GM12801 (cell line): ENCODE results near the gene AQP10.

Source experiments
- CTCF ChIP-seq: IDR thresholded peaks from one replicate; pipeline ENCODE4 v1.5.1; 2011; ENCODE audit warnings: control low read depth; ENCODE audit not compliant: insufficient read length; ENCODE audit errors: extremely low read depth

AQP10 gene

GRCh38 chr1:154320882-154321608, at the start of gene AQP10:
AQP10 (plus strand) TSS chr1:154321093; CDS start chr1:154321156, 63 bp downstream.
- no peak for TF ChIP-seq CTCF

GRCh38 chr1:154272217-154272998, 48.5 kb upstream of the AQP10 start, which contains the start of gene HAX1:
HAX1 (plus strand) TSS chr1:154272629; CDS start chr1:154272724, 95 bp downstream.
- TF ChIP-seq CTCF = peak; percentile 26

- TF ChIP-seq CTCF = no peak
These were observed 47.8 kb upstream of the AQP10 start for GRCh38 chr1:154272999-154273563.

GRCh38 chr1:154276797-154277196, 44.1 kb upstream of the AQP10 start:
- no peak for TF ChIP-seq CTCF

GRCh38 chr1:154288661-154289060, 32.2 kb upstream of the AQP10 start:
- TF ChIP-seq CTCF = no peak

GRCh38 chr1:154290921-154291320, 30.0 kb upstream of the AQP10 start:
- TF ChIP-seq CTCF = no peak

GRCh38 chr1:154295408-154296235, 25.3 kb upstream of the AQP10 start:
- TF ChIP-seq CTCF = no peak
